ENCODE results near the gene DYRK3.
A peak's percentile ranks its signal among the peaks of the same experiment; 100 is the strongest.

DYRK3 gene

DNA sequence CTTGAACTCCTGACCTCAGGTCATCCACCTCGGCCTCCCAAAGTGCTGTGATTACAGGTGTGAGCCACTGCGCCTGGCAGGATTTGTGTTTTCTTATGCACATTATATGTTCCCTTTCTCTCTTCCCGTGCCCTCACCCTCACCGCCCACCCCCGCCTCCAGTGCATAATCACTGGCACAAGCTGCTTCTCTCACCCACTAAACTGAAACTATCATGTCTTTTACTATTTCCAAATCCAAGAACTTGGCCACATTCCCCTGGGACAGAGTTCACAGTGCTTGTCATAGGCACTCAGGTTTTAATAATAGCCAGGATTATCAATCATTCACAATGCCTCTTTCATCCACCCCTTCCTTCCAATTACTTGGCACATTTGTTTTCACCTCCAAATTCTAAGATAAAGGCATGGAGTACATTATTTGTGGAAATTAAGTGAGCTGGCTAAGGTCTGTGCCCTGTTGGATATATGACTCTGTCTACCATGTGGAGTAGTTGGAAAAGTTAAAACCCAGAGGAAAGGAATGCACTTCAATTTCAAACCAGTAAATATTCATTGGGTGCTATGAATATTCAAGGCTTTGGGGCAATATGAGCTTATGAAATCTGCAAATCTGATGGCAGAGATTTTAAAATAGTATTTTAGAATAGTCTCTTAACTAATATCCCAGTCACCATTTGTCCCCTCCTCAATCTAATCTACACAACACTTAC, 31.8 kb downstream of the DYRK3 start:
- H4K20me1 ChIP-seq: no peaks in the 10 kb centered on the region
- TF ChIP-seq Cebpa-rat (IDR thresholded peaks at IDR 0.05): no peak
- no peak overlapping the region for H3K4me3 ChIP-seq
- peaks cover 98% of the 10 kb centered on the region for H3K4me1 ChIP-seq
- no peaks in the 10 kb centered on the region for H3K9me3 ChIP-seq
- no peaks in the 10 kb centered on the region for H3K36me3 ChIP-seq
- peak overlapping the region; percentile 98 for H3K27ac ChIP-seq
- H3K9ac ChIP-seq: peak overlapping the region; percentile 36; the same call in 1 of the 2 replicates
- no peaks in the 10 kb centered on the region for H3K27me3 ChIP-seq
- peak overlapping the region; percentile 95 for H3K4me2 ChIP-seq

DNA sequence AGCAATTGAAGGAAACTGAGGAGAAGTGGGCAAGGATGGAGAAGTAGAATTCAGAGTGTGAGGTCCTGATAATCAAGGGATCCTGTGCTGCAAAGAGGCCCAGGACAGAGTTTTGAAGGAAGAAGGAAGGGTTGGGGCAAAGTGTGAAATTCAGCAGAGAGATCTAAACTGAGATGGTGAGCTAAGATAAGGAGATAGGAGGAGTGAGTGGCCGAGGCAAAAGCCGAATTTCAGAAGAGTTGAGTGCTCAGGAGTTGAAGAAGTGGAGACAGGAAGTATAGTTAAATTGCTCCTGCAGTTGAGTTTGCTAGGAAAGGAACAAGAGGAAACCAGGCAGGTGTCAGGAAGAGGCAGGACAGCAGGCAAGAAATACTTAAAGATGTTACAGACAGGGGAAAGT, 33.0 kb downstream of the DYRK3 start:
- Histone ChIP-seq H4K20me1 (no peaks in the 10 kb centered on the region), H3K4me3 (no peak overlapping the region), H3K9me3 (no peaks in the 10 kb centered on the region), H3K36me3 (no peaks in the 10 kb centered on the region), H3K27ac (peak overlapping the region; percentile 98), H3K27me3 (no peaks in the 10 kb centered on the region), H3K4me2 (peak overlapping the region; percentile 95), H3K4me1 (peaks cover 98% of the 10 kb centered on the region), H3K9ac (peak overlapping the region; percentile 26; the same call in 1 of the 2 replicates)
- TF ChIP-seq Cebpa-rat (IDR thresholded peaks at IDR 0.05): no peak

DNA sequence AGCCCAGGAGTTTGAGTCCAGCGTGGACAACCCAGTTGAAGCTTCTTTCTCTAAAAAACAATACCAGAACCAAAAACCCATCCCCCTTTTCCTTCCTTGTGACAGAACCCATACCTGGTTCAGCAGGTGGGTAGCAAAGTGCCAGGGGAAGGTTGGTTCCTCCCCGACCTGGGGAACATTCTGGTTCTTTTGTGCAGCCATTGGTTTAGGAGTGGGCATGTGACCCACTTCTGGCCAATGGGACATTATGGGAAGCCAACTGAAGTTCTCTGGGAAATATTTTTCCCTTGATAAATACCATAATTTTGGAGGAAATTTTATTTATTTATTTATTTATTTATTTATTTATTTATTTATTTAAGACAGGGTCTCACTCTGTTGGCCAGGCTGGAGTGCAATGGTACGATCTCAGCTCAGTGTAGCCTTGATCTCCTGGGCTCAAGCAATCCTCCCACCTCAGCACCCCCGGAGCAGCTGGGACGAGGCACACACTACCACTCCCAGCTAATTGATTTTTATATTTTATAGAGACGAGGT, 33.6 kb downstream of the DYRK3 start:
- no peak for TF ChIP-seq Cebpa-rat (IDR thresholded peaks at IDR 0.05)
- no peaks in the 10 kb centered on the region for H3K27me3 ChIP-seq

DNA sequence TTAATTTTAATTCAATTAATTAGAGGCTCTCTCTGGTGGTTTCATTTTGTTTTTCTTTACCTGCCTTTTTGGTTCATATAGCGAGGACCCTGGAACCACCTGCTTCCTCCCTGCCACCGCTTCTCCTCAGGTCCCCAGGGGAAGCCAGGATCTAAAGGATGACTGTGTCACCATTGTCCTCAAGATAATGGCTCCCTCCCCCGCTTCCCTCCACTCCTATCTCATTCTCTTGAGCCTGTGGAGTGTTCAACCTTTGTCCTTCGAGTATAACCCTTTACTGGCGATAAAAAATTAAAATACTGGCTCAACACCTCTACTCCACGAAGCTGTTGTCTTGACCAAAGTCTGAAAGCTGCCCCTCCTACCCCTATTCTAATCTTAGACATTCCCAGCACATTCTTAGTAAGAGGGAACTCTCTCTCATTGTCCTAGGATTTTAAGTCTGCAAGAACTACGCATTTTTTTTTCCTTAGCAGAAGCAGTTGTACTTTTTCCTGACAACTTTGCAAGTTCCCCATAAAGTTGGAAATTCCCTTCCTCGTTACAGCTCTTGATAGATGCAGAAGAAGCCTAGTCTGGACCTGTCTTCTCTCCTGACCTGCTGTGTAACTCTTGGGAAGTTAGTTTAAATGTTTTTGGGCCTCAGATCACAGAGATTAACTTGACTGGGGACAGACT, 36.8 kb downstream of the DYRK3 start:
- H3K9me3 ChIP-seq: no peaks in the 10 kb centered on the region
- H3K4me3 ChIP-seq: peak overlapping the region; percentile 30; the same call in 1 of the 2 replicates
- no peaks in the 10 kb centered on the region for H4K20me1 ChIP-seq
- H3K36me3 ChIP-seq: no peaks in the 10 kb centered on the region
- H3K27me3 ChIP-seq: no peaks in the 10 kb centered on the region
- H3K27ac ChIP-seq: peak overlapping the region; percentile 76
- no peak for TF ChIP-seq Cebpa-rat (IDR thresholded peaks at IDR 0.05)
- H3K4me1 ChIP-seq: peaks cover 99% of the 10 kb centered on the region
- peak overlapping the region; percentile 69 for H3K9ac ChIP-seq
- peak overlapping the region; percentile 87 for H3K4me2 ChIP-seq

More for the DNA sequence above, 33.6 kb downstream of the DYRK3 start:
- Histone ChIP-seq H3K4me3 (no peak overlapping the region), H3K9me3 (no peaks in the 10 kb centered on the region), H4K20me1 (no peaks in the 10 kb centered on the region), H3K4me1 (peaks cover 98% of the 10 kb centered on the region), H3K4me2 (peak overlapping the region; percentile 95), H3K36me3 (no peaks in the 10 kb centered on the region), H3K27ac (peak overlapping the region; percentile 98), H3K9ac (no peak overlapping the region)

DNA sequence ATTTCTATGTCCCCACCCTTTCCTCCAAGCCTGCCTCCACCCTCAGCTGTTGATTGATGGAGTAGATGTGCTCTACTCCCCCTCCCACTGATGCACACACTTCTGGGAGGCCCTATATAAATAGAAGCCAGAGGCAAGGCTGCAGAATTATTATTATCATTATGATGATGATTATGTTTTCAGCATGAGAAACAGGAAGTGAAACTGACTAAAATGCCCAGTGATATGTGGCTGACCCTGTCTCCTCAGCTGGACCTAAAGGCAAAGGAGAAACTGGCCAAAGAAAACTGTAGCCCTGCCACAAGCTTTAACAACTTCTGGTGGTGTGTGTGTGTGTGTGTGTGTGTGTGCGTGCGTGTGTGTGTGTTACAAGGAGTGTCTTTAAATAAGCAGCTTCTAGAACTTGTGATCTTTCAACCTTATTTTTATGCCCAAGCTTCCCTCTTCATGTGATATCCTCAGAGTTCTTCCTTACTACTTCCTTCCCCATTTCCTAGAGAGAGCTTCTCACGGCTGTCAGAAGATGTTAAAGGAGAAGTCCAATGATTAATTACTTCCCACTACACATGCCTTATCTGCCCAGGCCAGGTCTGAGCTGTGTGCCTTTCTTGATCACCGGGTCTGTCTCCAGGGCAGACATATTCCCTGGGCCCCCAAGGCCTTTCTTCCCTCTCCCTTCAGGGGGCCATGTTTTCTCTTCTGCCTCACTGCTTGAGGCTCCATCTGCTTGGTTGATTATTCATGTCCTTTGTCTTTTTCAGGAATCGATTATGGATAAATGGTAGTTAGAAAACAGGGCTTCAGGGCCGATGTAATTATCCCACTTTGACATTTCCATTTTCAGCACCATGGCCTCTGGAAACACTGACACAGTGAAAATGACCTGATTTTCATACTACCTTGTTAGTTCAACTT, 37.8 kb downstream of the DYRK3 start:
- Histone ChIP-seq H3K4me3 (peak overlapping the region; percentile 30; the same call in 1 of the 2 replicates), H3K27ac (peak overlapping the region; percentile 76), H3K4me2 (peak overlapping the region; percentile 87), H3K9me3 (no peaks in the 10 kb centered on the region), H3K9ac (peak overlapping the region; percentile 69; the same call in 1 of the 2 replicates), H3K36me3 (no peaks in the 10 kb centered on the region), H3K4me1 (peaks cover 99% of the 10 kb centered on the region), H3K27me3 (no peaks in the 10 kb centered on the region), H4K20me1 (no peaks in the 10 kb centered on the region)
- TF ChIP-seq Cebpa-rat (IDR thresholded peaks at IDR 0.05): no peak

DNA sequence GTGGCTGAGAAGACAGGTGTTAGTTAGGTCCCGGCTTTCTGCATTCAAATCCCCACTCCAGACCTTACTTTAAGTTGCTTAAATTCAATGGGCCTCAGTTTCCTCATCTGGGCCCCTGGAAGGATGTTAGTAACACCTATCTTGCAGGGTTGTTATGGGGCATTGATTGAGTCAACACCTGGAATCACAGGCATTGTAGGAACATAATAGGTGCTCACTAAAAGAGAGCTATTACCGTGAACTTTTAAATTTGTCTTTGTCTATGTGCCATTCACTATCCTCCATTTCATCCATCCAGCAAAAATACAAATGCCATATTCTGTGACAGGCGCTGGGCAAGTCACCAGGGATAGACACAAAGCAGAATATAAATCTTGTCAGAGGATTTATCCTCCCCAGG, 38.9 kb downstream of the DYRK3 start:
- H3K27ac ChIP-seq: no peak overlapping the region
- H3K4me2 ChIP-seq: peak overlapping the region; percentile 87
- no peak for TF ChIP-seq Cebpa-rat (IDR thresholded peaks at IDR 0.05)
- no peak overlapping the region for H3K4me3 ChIP-seq
- no peak overlapping the region for H3K9ac ChIP-seq
- H3K36me3 ChIP-seq: no peaks in the 10 kb centered on the region
- peaks cover 100% of the 10 kb centered on the region for H3K4me1 ChIP-seq
- H3K9me3 ChIP-seq: no peaks in the 10 kb centered on the region
- no peaks in the 10 kb centered on the region for H4K20me1 ChIP-seq
- no peaks in the 10 kb centered on the region for H3K27me3 ChIP-seq

DNA sequence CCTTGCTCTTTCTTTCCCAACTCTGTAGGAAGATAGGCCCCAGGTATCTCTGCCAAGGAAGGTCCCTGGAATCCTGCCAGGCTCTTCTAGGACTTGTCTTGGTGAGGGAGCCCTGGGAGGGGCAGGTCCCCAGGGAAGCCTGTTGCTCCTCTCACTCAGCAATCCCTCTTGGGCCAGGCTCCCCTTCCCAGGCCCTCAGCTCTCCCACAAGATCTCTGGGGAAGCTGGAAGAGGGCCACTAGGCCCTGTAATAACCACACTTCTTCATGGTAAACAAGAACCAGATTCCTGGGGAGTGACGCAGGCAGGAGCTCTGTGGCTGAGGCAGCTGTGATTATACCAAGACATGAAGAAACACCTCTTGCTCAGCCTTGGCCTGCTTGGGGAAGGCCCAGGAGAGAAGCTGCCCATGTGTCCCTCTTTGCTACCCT, 39.4 kb downstream of the DYRK3 start:
- Histone ChIP-seq H3K27ac (peak overlapping the region; percentile 61), H3K4me3 (no peak overlapping the region), H3K4me1 (peaks cover 100% of the 10 kb centered on the region), H3K36me3 (no peaks in the 10 kb centered on the region), H3K9me3 (no peaks in the 10 kb centered on the region), H3K4me2 (peak overlapping the region; percentile 87), H3K27me3 (no peaks in the 10 kb centered on the region), H3K9ac (peak overlapping the region; percentile 5; the same call in 1 of the 2 replicates), H4K20me1 (no peaks in the 10 kb centered on the region)
- no peak for TF ChIP-seq Cebpa-rat (IDR thresholded peaks at IDR 0.05)

DNA sequence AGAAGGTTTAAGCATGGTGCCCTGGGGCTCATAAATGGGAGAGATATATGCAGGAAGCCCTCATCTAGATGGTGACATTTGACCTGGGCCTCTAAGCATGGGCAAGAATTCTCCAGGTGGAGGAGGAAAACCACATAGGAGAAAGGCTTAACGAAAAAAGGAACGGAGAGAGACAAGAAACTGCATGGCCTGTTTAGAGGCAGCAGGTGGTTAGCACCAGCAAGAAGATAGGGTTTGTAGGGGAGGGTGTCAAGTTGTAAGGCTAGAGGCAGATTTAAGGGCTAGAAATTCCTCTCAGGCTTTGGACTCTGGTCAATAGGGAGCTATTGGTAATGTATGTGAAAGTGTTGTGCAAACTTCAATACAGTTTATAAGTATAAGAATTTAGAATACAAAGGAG, 41.2 kb downstream of the DYRK3 start:
- Histone ChIP-seq H3K27ac (no peak overlapping the region), H3K9me3 (no peaks in the 10 kb centered on the region), H3K27me3 (no peaks in the 10 kb centered on the region), H3K4me3 (no peak overlapping the region), H3K9ac (no peak overlapping the region), H3K4me1 (peaks cover 100% of the 10 kb centered on the region), H3K4me2 (peak overlapping the region; percentile 87), H4K20me1 (no peaks in the 10 kb centered on the region), H3K36me3 (no peaks in the 10 kb centered on the region)
- TF ChIP-seq Cebpa-rat (IDR thresholded peaks at IDR 0.05): no peak

DNA sequence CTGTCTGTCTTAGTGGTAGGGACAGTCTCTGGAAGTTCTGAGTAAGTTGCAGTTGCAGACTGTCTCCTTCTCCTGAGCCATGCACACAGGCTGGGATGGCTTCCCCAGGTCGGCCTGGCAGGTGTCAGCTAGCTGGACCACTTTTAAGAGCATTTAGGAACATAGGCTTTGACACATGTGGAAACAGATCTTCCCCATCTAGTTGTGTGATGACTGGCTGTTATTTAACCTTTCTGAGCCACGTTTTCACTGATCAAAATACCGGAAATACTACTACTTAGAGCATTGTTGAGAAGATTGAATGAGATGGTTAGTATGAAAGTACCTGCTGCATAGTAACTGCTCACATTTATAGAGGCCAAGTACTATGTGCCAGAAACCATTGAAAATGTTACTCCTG, 43.2 kb downstream of the DYRK3 start:
- no peaks in the 10 kb centered on the region for H3K27me3 ChIP-seq
- no peak overlapping the region for H3K27ac ChIP-seq
- no peak overlapping the region for H3K9ac ChIP-seq
- no peaks in the 10 kb centered on the region for H3K36me3 ChIP-seq
- H4K20me1 ChIP-seq: no peaks in the 10 kb centered on the region
- H3K9me3 ChIP-seq: no peaks in the 10 kb centered on the region
- H3K4me2 ChIP-seq: peak overlapping the region; percentile 97
- H3K4me3 ChIP-seq: no peak overlapping the region
- peaks cover 100% of the 10 kb centered on the region for H3K4me1 ChIP-seq
- no peak for TF ChIP-seq Cebpa-rat (IDR thresholded peaks at IDR 0.05)

Measured in BLaER1 (cell line).